Raji (cell line): ENCODE data around the gene LRRC32.

Source experiments
- POLR2A ChIP-seq: IDR thresholded peaks from 2 replicates; pipeline ENCODE4 v1.6.1; 2011; ENCODE audit warnings: low read depth, low read length, control low read depth; ENCODE audit not compliant: insufficient read depth

LRRC32 gene

GRCh38 chr11:76653674-76654284, 16.8 kb downstream of the LRRC32 start:
- no peak for TF ChIP-seq POLR2A

GRCh38 chr11:76653012-76653673, 17.4 kb downstream of the LRRC32 start:
- TF ChIP-seq POLR2A, result no peak

- no peak for TF ChIP-seq POLR2A
These were observed 20.6 kb downstream of the LRRC32 start for GRCh38 chr11:76649851-76650372.

GRCh38 chr11:76649011-76649410, 21.5 kb downstream of the LRRC32 start:
- no peak for TF ChIP-seq POLR2A

- TF ChIP-seq POLR2A, result no peak
These were observed 22.5 kb downstream of the LRRC32 start for GRCh38 chr11:76648061-76648460.

- TF ChIP-seq POLR2A, result no peak
These were observed 23.5 kb downstream of the LRRC32 start for GRCh38 chr11:76646882-76647534.

- TF ChIP-seq POLR2A, result no peak
These were observed 26.0 kb downstream of the LRRC32 start for GRCh38 chr11:76644591-76644990.

GRCh38 chr11:76642341-76642740, 28.2 kb downstream of the LRRC32 start:
- TF ChIP-seq POLR2A, result no peak

- TF ChIP-seq POLR2A, result no peak
These were observed 28.6 kb downstream of the LRRC32 start for GRCh38 chr11:76641905-76642304.

- no peak for TF ChIP-seq POLR2A
These were observed 30.0 kb downstream of the LRRC32 start for GRCh38 chr11:76640501-76640900.

GRCh38 chr11:76639621-76640020, 30.9 kb downstream of the LRRC32 start:
- no peak for TF ChIP-seq POLR2A

- no peak for TF ChIP-seq POLR2A
These were observed 32.0 kb downstream of the LRRC32 start for GRCh38 chr11:76638270-76639197.

GRCh38 chr11:76637491-76638269, 32.9 kb downstream of the LRRC32 start:
- TF ChIP-seq POLR2A, result 0 out of 2 replicates have a peak, but pooled peaks have one; percentile 17

GRCh38 chr11:76636826-76637460, 33.6 kb downstream of the LRRC32 start:
- no peak for TF ChIP-seq POLR2A
